DMS153 treated with DMSO at 0.1 percent for 48 hours (cell line): Measurements from ENCODE around the gene SYK.

Experiments
- DNase-seq: peaks from one replicate; lab custom pipeline; 2025; ENCODE audit not compliant: unreplicated experiment; lab: John Stamatoyannopoulos, UW

The SYK gene

DNA sequence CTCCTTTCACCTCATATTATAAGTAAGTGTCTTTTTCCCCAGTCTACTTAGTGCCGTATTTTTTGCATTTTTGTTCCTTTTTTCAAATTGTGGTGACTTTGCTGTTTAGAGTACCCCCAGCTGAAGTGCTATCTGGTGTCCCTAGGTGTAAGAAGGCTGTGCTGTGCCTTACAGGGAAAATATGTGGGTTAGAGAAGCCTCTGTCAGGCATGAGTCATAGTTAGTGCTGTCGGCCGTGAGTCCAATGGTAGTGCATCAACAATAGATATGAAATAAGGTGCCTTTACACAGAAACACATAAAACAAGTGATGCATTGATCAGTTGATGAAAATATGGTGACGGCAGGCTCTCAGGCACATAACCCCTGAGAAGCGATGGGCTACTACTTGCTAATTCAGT lies 20.1 kb downstream of the SYK start:
- DNase-seq, result no peak

- no peak for DNase-seq
Observed at GRCh38 chr9:90822866-90823265, 21.2 kb downstream of the SYK start.

DNA sequence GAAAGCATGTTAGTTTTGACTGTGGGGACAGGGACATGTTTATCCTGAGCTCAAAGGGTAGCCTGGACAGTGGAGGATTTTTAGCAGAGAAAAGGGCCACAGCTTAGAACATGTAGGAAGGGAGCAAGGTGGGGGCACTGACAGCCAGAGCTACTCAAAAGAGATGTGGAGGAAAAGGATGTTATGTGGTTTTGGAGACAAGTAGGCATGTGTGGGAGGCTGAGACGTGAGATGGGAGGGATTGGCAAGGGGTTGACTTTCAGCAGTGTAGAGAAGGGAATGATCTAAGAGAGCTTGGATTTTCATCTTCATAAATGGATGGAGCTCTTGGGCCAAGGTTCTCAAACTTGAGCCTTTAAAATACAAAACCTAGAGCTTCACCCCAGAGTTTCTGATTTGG lies 24.0 kb downstream of the SYK start:
- no peak for DNase-seq

- DNase-seq, result no peak
Observed at GRCh38 chr9:90826326-90827020, 24.9 kb downstream of the SYK start.

DNA sequence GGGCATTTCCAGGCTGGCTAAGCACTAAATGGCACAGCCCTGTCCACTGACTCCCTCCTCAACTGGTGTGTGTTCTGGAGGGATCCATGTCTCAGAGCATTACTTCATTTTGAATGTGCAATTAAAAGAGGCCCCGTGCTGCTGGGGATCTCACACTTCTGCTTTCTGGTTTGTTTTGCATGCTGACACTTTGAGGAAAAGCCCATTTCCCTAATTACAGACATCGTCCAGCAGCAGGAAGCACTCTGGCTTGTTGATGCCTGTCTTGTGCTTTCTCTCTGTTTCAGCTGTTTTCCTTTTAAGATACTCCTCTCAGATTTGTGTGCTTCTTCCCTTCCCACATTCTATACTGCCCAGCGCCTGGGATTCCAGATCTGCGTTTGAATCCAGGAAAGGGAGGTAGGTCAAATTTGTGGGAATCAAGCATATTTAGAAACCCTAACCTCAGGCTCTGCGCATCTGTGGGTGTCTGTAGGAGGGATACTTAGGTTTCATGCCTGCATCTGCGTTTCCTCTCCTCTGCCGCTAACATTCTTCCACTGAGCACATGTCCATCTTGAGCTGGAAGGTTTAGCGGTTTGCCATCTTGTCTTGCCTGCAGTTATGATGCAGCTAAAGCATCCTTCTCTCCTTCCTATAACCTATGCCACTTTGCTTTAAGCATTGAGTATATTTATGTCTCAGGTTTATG lies 25.7 kb downstream of the SYK start:
- no peak for DNase-seq

DNA sequence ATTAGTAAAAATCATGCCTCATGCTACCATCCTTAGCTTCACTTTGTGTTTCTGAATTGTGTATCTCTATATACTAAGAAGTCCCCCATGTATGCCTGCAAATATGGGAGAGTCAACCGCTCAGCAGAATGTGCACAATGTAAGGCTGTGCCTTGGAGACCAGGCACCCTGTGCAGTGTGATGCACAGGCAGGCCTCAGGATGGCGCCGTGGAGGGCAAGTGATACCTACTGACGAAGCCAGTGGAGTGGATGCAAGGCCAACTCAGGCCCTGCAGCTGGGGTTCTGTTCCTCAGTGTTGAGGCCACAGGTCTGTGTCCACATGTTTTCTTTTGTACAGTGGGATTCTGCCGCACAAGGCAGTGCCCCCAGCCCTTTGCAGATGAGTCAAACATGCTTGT lies 28.4 kb downstream of the SYK start:
- DNase-seq, result no peak

DNA sequence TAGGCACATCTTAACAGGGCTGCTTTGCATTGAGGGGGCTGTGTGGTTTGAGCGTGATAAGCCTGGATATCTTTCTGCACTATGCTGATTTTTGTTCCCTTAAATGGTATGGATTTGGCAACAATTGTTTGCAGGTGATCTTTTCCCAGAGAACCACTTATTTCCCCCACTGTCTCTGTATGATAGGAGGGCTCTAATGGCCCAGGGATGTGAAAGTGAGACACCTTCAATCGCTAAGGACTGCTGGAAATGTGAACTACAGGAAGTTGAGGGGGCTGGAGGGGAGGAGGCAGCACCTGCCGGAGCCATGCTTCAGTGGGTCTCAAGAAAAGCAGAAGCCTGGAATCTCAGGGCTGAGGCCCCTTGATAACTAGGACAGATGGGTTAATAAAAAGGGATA lies 29.4 kb downstream of the SYK start:
- no peak for DNase-seq

GRCh38 chr9:90832261-90832660 lies 30.6 kb downstream of the SYK start:
- no peak for DNase-seq

DNA sequence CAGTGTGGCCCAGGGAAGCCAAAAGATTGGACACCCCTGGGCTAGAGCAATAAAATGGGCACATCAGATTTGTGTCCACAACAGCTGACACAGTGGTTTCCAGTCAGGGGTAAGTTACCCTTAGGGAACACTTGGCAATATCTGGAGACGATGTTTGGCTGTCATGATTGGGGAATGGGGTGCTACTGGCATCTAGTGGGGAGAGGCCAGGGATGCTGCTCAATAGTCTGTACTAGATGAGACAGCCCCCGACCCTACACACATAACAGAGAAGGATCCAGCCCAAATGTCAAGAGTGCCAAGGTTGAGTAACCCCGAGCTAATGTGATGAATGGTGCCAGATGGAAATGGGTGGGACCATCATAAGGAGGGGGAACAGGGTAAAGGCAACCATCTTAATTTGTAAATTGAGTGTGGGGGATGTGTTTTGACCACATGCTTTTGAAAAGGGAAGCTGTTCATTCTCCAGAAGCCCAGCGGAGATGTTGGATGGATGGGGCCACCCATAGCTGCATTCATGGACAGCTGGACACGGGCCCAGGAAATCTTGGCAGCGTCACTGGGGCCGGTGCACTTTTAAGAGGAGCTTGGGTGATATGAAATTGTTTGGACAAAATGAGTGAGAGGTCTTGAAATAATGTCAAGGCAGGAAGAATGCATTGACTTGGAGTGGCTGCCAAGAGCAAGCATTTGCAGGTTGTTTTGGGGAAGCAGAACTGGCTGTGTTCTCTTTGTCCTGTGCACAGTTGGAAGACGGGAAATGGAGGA lies 33.4 kb downstream of the SYK start:
- no peak for DNase-seq

- DNase-seq, result no peak
Observed at GRCh38 chr9:90836411-90837080, 34.9 kb downstream of the SYK start.

GRCh38 chr9:90838098-90838497 lies 36.5 kb downstream of the SYK start:
- no peak for DNase-seq

DNA sequence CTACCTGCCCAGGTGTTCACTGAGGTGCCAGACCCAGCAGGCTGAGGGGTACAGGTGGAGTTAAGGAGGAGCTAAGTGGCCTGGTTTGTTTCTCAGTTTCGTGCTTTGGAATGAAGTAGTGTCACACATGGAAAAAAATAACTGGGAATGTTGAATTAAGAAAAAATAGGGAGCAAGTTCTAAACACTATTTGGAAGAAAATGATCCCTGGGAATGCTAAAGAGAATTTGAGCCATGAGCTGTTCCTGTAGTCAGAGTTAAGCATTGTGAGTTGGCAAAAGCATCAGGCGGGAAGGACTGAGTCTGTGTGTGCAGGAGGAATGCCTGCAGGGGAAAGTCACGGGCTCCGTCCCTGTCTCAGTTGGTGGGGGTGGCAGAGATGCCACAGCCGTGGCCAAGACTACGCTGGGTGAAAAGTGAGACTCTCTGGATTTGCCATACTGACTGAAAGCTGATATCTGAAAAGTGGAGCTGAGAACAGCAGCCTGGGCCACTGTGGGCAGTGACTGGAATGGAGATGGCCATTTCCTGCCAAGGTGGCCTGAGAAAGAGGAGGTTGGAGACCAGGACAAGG lies 37.0 kb downstream of the SYK start:
- DNase-seq, result no peak

- DNase-seq, result no peak
Observed at GRCh38 chr9:90839183-90839728, 37.6 kb downstream of the SYK start.

DNA sequence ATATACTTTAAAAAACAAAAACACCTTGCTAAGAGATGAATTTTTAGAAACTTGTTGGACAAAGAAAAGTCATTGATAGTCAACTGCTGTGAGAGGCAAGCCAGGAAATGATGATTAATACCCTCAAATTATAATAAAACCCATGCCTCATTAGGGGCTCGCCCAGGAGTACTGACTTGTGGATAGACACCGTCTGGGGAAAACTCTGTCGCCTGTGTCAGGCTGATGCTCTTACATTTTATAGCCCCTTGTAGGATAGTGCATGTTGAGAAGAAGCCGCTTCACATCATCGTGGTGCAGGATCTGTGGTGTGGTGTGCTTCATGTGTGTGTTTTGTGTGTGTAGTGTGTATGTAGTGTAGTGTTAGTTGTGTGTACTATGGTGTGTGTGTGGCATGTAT lies 39.1 kb downstream of the SYK start:
- DNase-seq, result no peak

DNA sequence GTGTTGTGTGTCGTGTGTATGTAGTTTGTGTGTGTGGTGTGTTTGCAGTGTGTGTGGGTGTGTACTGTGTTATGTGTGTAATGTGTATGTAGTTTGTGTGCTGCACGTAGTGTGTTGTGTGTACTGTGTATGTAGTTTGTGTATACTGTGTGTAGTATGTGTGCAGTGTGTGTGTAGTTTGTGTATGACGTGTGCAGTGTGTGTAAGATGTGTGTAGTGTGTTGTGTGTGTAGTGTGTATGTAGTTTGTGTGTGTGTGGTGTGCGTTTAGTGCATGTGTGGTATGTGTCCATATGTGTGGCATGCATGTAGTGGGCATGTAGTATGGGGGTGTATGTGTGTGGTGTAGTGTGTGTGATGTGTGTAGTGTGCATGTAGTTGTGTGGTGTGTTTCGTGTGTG lies 39.6 kb downstream of the SYK start:
- DNase-seq, result no peak

DNA sequence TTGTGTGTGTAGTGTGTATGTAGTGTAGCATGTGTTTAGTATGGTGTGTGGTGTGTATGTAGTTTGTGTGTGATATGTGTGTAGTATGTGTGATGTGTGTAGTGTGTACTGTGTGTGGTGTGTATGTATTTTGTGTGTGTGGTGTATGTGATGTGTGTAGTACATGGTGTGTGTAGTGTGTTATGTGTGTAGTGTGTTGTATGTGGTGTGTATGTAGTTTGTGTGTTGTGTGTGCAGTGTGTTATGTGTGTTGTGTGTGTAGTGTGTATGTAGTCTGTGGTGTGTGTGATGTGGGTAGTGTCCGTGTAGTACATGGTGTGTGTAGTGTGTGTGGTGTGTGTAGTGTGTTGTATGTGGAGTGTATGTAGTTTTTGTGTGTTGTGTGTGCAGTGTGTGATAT lies 40.0 kb downstream of the SYK start:
- no peak for DNase-seq

GRCh38 chr9:90842176-90842777 lies 40.7 kb downstream of the SYK start:
- DNase-seq, result no peak

DNA sequence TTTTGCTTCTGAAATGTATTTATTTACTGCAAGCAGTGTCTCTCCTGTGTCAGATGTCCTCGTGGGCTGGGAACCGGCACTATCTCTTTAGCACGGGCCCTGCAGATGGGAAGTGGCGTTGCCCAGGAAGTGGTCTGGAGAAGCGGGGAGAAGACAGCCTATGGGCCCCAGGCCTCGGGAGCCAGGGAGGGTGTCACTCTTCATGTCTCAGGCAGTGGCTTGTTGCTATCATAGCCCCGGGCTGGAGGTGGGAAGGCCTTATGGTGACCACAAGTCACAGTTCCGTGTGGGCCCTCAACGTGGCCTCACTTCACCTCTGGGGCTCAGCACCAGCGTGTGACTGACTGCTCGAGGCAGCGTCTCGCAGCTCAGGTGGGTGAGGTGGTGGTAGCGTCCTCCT lies 41.4 kb downstream of the SYK start:
- no peak for DNase-seq

- no peak for DNase-seq
Observed at GRCh38 chr9:90843525-90843924, 41.9 kb downstream of the SYK start.

DNA sequence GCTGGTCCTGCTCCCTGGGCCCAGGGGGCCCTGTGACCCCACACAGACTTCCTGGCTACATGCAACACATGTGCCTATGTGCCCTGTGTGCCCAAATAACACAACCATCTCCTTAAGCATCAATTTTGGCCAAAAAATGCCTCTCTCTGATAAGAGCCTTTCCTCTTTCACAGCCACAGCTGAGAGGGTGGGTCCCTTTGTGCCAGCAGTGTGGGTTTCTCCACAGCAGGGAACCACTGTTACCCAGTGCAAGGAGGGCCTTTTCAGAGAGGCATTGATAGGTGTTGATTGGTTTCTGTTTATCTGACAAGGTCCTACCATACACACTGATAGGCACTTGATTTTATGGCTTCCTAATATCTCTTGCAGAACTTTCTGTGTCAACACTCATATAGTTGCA lies 42.7 kb downstream of the SYK start:
- no peak for DNase-seq
